ENCODE data around the gene CHAF1B. TPM values are rescaled to one million over a fixed set of nuclear protein-coding genes. Genes with fewer than 3 reads are reported as not detected.

Gene CHAF1B
- total and polyA plus RNA-seq, 2 experiments from 2014 or later = 1.1 to 1.9 TPM

GRCh38 chr21:36349315-36349714 is 35.9 kb upstream of the CHAF1B start:
- H3K4me1 ChIP-seq (ENCODE audit: insufficient read depth) = no peaks in the 10 kb centered on the region
- no peak overlapping the region for H3K4me2 ChIP-seq
- H2AFZ ChIP-seq = no peak overlapping the region
- H4K20me1 ChIP-seq (ENCODE audit: insufficient read depth, poor library complexity, severe bottlenecking) = no peaks in the 10 kb centered on the region
- no peak overlapping the region for H3K27ac ChIP-seq
- DNase-seq (ENCODE audit: low spot score) = no peak
- WGBS (ENCODE audit: low lambda C conversion rate, missing lambda C conversion rate) = 94% methylated on average over 2 of the region's 2 CpGs
- TF ChIP-seq CTCF (IDR thresholded peaks at IDR 0.05; ENCODE audit: poor library complexity) (no peak), EZH2phosphoT487 (IDR thresholded peaks at IDR 0.05; ENCODE audit: low read depth, severe bottlenecking, unreplicated experiment) (no peak), EZH2 (IDR thresholded peaks at IDR 0.05; ENCODE audit: borderline replicate concordance) (no peak)
- H3K4me3 ChIP-seq = no peak overlapping the region
- H3K9me3 ChIP-seq (ENCODE audit: low read depth) = no peaks in the 10 kb centered on the region
- peaks cover 6% of the 10 kb centered on the region for H3K36me3 ChIP-seq (replicated peaks; ENCODE audit: insufficient read depth, low read depth)
- no peaks in the 10 kb centered on the region for H3K9me2 ChIP-seq (replicated peaks; ENCODE audit: insufficient read depth)
- peaks cover 6% of the 10 kb centered on the region for H3K79me2 ChIP-seq
- no peaks in the 10 kb centered on the region for H3K27me3 ChIP-seq

- Histone ChIP-seq H3K9me2 (replicated peaks; ENCODE audit: insufficient read depth) (no peaks in the 10 kb centered on the region), H3K27ac (no peak overlapping the region), H3K4me2 (no peak overlapping the region), H3K9me3 (ENCODE audit: low read depth) (no peaks in the 10 kb centered on the region), H3K79me2 (peaks cover 6% of the 10 kb centered on the region), H3K36me3 (replicated peaks; ENCODE audit: insufficient read depth, low read depth) (peaks cover 6% of the 10 kb centered on the region), H3K4me1 (ENCODE audit: insufficient read depth) (no peaks in the 10 kb centered on the region), H3K4me3 (no peak overlapping the region), H3K27me3 (no peaks in the 10 kb centered on the region), H4K20me1 (ENCODE audit: insufficient read depth, poor library complexity, severe bottlenecking) (no peaks in the 10 kb centered on the region), H2AFZ (no peak overlapping the region)
- 91% methylated on average over 11 of the region's 11 CpGs for WGBS (ENCODE audit: low lambda C conversion rate, missing lambda C conversion rate)
- no peak for DNase-seq (ENCODE audit: low spot score)
- TF ChIP-seq EZH2phosphoT487 (IDR thresholded peaks at IDR 0.05; ENCODE audit: low read depth, severe bottlenecking, unreplicated experiment) = no peak
- no peak for TF ChIP-seq CTCF (IDR thresholded peaks at IDR 0.05; ENCODE audit: poor library complexity)
- no peak for TF ChIP-seq EZH2 (IDR thresholded peaks at IDR 0.05; ENCODE audit: borderline replicate concordance)
Observed at GRCh38 chr21:36350282-36350910, 34.8 kb upstream of the CHAF1B start.

GRCh38 chr21:36354918-36355680 is 30.1 kb upstream of the CHAF1B start:
- Histone ChIP-seq H3K4me3 (no peak overlapping the region), H3K9me2 (replicated peaks; ENCODE audit: insufficient read depth) (no peaks in the 10 kb centered on the region), H3K4me2 (no peak overlapping the region), H3K9me3 (ENCODE audit: low read depth) (no peaks in the 10 kb centered on the region), H3K36me3 (replicated peaks; ENCODE audit: insufficient read depth, low read depth) (peaks cover 6% of the 10 kb centered on the region), H3K27ac (no peak overlapping the region), H2AFZ (no peak overlapping the region), H4K20me1 (ENCODE audit: insufficient read depth, poor library complexity, severe bottlenecking) (no peaks in the 10 kb centered on the region), H3K4me1 (ENCODE audit: insufficient read depth) (no peaks in the 10 kb centered on the region), H3K79me2 (peaks cover 3% of the 10 kb centered on the region), H3K27me3 (no peaks in the 10 kb centered on the region)
- WGBS (ENCODE audit: low lambda C conversion rate, missing lambda C conversion rate) = 73% methylated on average over 5 of the region's 5 CpGs
- DNase-seq (ENCODE audit: low spot score) = no peak
- TF ChIP-seq CTCF (IDR thresholded peaks at IDR 0.05; ENCODE audit: poor library complexity) (no peak), EZH2 (IDR thresholded peaks at IDR 0.05; ENCODE audit: borderline replicate concordance) (no peak), EZH2phosphoT487 (IDR thresholded peaks at IDR 0.05; ENCODE audit: low read depth, severe bottlenecking, unreplicated experiment) (no peak)
